SU-DHL-6 (cell line): ENCODE data around the gene ABCF2.
A peak's percentile ranks its signal among the peaks of the same experiment; 100 is the strongest.

Experiments used
- H2AFZ ChIP-seq: fragments of 200-600 bp; sonication (generic); 2 replicates; pipeline ENCODE4 v1.6.1; 2014; ENCODE audit warnings: low read depth, mild to moderate bottlenecking, moderate library complexity, mixed read lengths, antibody characterized with exemption, low read length; ENCODE audit not compliant: severe bottlenecking
- H3F3A ChIP-seq: fragments of 200-600 bp; shearing (Covaris generic); 2 replicates; pipeline ENCODE4 v1.6.0; 2016; ENCODE audit warnings: antibody characterized with exemption, mild to moderate bottlenecking; ENCODE audit not compliant: insufficient read depth
- H3K27ac ChIP-seq: fragments of 200-600 bp; sonication (generic); 2 replicates; pipeline ENCODE4 v1.5.1; 2016; ENCODE audit warnings: low read depth, mild to moderate bottlenecking, low read length, moderate library complexity, mixed read lengths
- H3K27me3 ChIP-seq: fragments of 200-600 bp; sonication (generic), shearing (Covaris generic); 2 replicates; pipeline ENCODE4 v1.6.0; 2014; ENCODE audit warnings: mild to moderate bottlenecking, low read length
- H3K36me3 ChIP-seq: fragments of 200-600 bp; sonication (generic); 2 replicates; pipeline ENCODE4 v1.6.1; 2014; ENCODE audit warnings: mild to moderate bottlenecking, low read length, mixed read lengths
- H3K4me2 ChIP-seq: fragments of 300-600, 200-600 bp; shearing (Covaris generic), sonication (generic); 2 replicates; pipeline ENCODE4 v1.6.0; 2014; ENCODE audit warnings: low read length, low read depth, mild to moderate bottlenecking; ENCODE audit not compliant: poor library complexity, severe bottlenecking
- H3K4me3 ChIP-seq: fragments of 200-600 bp; sonication (generic); 2 replicates; pipeline ENCODE4 v1.5.1; 2014; ENCODE audit warnings: antibody characterized with exemption, low read length, mild to moderate bottlenecking, mixed read lengths; ENCODE audit not compliant: insufficient read depth, poor library complexity, severe bottlenecking
- H3K79me2 ChIP-seq: fragments of 200-600 bp; sonication (generic); 2 replicates; pipeline ENCODE4 v1.6.1; 2014; ENCODE audit warnings: mild to moderate bottlenecking, low read length, moderate library complexity; ENCODE audit not compliant: insufficient read depth
- H3K9ac ChIP-seq: fragments of 200-600 bp; sonication (generic); 2 replicates; pipeline ENCODE4 v1.7.0; 2014; ENCODE audit warnings: mild to moderate bottlenecking, low read length
- H3K9me2 ChIP-seq: fragments of 200-600 bp; sonication (generic); replicated peaks from 2 replicates; pipeline ENCODE4 v1.6.1; 2014; ENCODE audit warnings: low read length; ENCODE audit not compliant: insufficient read depth
- H3K9me3 ChIP-seq: fragments of 200-600 bp; sonication (generic); 2 replicates; pipeline ENCODE4 v1.6.1; 2014; ENCODE audit warnings: low read length, mixed read lengths; ENCODE audit not compliant: insufficient read depth
- H4K20me1 ChIP-seq: fragments of 200-600 bp; sonication (generic); 2 replicates; pipeline ENCODE4 v1.6.1; 2014; ENCODE audit warnings: low read depth, mild to moderate bottlenecking, antibody characterized with exemption, low read length, moderate library complexity, mixed read lengths
- EZH2phosphoT487 ChIP-seq: fragments of 200-600 bp; sonication (generic), shearing (Covaris generic); conservative IDR thresholded peaks from 2 replicates; pipeline ENCODE4 v1.6.1; 2018; ENCODE audit warnings: mild to moderate bottlenecking, antibody characterized with exemption, low read length, moderate library complexity, mixed read lengths
- TF ChIP-seq, protein P1 (sequence below): fragments of 200-600 bp; sonication (generic); IDR thresholded peaks from one replicate; pipeline ENCODE4 v1.5.1; 2017; ENCODE audit warnings: antibody characterized with exemption, mild to moderate bottlenecking, low read length, moderate library complexity; ENCODE audit not compliant: insufficient read depth, poor library complexity, severe bottlenecking

The ABCF2 gene

DNA sequence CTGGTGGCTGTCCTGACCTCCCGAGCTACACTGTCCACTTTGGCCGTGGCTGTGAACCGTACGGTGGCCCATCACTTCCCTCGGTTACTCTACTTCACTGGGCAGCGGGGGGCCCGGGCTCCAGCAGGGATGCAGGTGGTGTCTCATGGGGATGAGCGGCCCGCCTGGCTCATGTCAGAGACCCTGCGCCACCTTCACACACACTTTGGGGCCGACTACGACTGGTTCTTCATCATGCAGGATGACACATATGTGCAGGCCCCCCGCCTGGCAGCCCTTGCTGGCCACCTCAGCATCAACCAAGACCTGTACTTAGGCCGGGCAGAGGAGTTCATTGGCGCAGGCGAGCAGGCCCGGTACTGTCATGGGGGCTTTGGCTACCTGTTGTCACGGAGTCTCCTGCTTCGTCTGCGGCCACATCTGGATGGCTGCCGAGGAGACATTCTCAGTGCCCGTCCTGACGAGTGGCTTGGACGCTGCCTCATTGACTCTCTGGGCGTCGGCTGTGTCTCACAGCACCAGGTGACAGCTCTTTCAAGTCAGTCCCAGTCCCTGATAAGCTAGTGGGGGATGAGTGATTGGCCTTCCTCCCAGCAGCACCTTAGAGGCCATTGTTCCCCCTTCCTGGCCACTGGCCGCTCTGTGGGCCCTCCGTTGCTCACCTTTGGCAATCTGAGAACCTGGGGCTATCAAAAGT is 8.2 kb upstream of the ABCF2 start:
- no peak overlapping the region for H3K4me3 ChIP-seq
- no peaks in the 10 kb centered on the region for H3K36me3 ChIP-seq
- no peaks in the 10 kb centered on the region for H3F3A ChIP-seq
- H3K9me2 ChIP-seq: no peaks in the 10 kb centered on the region
- no peak overlapping the region for H3K4me2 ChIP-seq
- no peak overlapping the region for H2AFZ ChIP-seq
- H3K79me2 ChIP-seq: peaks cover 21% of the 10 kb centered on the region
- H3K9me3 ChIP-seq: no peaks in the 10 kb centered on the region
- no peaks in the 10 kb centered on the region for H4K20me1 ChIP-seq
- no peak overlapping the region for H3K27ac ChIP-seq
- no peak overlapping the region for H3K9ac ChIP-seq
- TF ChIP-seq, protein P1, sequence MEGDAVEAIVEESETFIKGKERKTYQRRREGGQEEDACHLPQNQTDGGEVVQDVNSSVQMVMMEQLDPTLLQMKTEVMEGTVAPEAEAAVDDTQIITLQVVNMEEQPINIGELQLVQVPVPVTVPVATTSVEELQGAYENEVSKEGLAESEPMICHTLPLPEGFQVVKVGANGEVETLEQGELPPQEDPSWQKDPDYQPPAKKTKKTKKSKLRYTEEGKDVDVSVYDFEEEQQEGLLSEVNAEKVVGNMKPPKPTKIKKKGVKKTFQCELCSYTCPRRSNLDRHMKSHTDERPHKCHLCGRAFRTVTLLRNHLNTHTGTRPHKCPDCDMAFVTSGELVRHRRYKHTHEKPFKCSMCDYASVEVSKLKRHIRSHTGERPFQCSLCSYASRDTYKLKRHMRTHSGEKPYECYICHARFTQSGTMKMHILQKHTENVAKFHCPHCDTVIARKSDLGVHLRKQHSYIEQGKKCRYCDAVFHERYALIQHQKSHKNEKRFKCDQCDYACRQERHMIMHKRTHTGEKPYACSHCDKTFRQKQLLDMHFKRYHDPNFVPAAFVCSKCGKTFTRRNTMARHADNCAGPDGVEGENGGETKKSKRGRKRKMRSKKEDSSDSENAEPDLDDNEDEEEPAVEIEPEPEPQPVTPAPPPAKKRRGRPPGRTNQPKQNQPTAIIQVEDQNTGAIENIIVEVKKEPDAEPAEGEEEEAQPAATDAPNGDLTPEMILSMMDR: no peak
- TF ChIP-seq EZH2phosphoT487: no peak
- H3K27me3 ChIP-seq: no peaks in the 10 kb centered on the region

DNA sequence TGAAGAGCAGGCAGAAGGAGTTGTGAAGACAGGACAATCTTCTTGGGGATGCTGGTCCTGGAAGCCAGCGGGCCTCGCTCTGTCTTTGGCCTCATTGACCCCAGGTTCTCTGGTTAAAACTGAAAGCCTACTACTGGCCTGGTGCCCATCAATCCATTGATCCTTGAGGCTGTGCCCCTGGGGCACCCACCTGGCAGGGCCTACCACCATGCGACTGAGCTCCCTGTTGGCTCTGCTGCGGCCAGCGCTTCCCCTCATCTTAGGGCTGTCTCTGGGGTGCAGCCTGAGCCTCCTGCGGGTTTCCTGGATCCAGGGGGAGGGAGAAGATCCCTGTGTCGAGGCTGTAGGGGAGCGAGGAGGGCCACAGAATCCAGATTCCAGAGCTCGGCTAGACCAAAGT is 6.8 kb upstream of the ABCF2 start:
- no peaks in the 10 kb centered on the region for H4K20me1 ChIP-seq
- peak overlapping the region; percentile 97 for H3K9ac ChIP-seq
- no peak overlapping the region for H3K27ac ChIP-seq
- H3K27me3 ChIP-seq: no peaks in the 10 kb centered on the region
- H3F3A ChIP-seq: no peaks in the 10 kb centered on the region
- H3K9me2 ChIP-seq: no peaks in the 10 kb centered on the region
- H3K36me3 ChIP-seq: no peaks in the 10 kb centered on the region
- no peaks in the 10 kb centered on the region for H3K9me3 ChIP-seq
- peaks cover 21% of the 10 kb centered on the region for H3K79me2 ChIP-seq
- no peak overlapping the region for H2AFZ ChIP-seq
- no peak for TF ChIP-seq EZH2phosphoT487
- TF ChIP-seq, protein P1: no peak
- H3K4me3 ChIP-seq: peak overlapping the region; percentile 97
- H3K4me2 ChIP-seq: peak overlapping the region; percentile 70

DNA sequence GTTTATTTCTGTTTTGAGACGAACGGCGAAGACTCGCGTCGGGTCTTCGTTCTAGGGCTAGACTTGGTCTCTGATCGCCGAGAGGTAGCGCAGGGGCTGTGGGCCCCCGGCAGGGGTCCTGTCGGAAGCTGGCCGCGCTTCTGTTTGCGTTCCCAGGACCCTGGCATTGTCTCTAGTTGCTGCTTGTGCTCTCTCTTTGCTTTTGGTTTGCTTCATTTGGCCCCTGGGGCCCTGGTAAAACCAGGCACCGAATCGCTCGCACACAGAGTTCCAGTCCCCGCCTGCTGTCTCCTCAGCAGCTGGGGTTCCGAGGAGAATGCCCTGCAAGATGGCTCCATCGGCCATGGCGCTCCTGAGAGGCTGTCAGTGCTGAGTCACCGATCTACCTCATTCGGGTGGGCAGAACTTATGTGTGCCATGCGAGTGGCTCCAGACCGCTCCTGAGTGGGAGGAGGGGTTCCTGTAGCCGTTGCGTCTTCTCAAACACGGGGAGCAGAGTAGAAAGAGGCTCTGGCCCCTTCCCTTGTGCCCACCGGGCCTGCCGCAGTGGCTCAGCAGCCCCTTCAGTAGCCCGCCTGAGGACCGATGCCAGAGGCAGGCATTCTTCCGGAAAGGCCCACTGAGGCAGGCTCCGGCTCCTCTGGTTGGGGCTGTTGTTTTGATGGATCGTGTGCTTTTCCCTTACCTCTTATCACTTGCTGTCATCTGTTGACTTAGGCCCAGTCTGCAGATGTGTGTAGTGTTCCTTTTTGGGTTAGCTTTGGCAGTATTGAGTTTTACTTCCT is 6.1 kb upstream of the ABCF2 start:
- no peaks in the 10 kb centered on the region for H3F3A ChIP-seq
- H2AFZ ChIP-seq: peak overlapping the region; percentile 70
- TF ChIP-seq EZH2phosphoT487: no peak
- TF ChIP-seq, protein P1: no peak
- H4K20me1 ChIP-seq: no peaks in the 10 kb centered on the region
- peak overlapping the region; percentile 97 for H3K4me3 ChIP-seq
- H3K79me2 ChIP-seq: peaks cover 21% of the 10 kb centered on the region
- H3K27me3 ChIP-seq: no peaks in the 10 kb centered on the region
- no peaks in the 10 kb centered on the region for H3K9me2 ChIP-seq
- peak overlapping the region; percentile 70 for H3K4me2 ChIP-seq
- peak overlapping the region; percentile 36 for H3K27ac ChIP-seq
- peak overlapping the region; percentile 97 for H3K9ac ChIP-seq
- no peaks in the 10 kb centered on the region for H3K9me3 ChIP-seq
- H3K36me3 ChIP-seq: no peaks in the 10 kb centered on the region
